ENCODE data around the gene GPR12.

DNA sequence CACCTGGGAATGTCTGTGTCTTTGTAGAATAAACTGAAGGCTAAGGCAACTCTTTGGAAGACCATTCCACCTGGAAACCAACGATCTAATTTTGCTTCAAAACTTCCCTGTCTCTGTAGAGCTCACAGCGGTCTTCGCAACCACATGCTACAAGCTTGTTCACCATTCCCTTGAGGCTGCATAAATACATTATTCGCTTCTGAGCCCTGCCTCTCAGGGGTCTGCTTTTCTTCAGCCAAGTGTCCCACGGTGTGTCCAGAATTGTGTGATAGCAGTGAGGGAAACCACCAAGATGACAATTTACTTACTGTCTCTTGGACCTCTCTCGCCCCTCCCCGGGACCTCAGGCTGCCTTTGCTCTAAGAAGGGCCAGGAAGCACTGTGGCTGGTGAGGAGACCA, 51.1 kb downstream of the GPR12 start:
- TF ChIP-seq, protein P1, sequence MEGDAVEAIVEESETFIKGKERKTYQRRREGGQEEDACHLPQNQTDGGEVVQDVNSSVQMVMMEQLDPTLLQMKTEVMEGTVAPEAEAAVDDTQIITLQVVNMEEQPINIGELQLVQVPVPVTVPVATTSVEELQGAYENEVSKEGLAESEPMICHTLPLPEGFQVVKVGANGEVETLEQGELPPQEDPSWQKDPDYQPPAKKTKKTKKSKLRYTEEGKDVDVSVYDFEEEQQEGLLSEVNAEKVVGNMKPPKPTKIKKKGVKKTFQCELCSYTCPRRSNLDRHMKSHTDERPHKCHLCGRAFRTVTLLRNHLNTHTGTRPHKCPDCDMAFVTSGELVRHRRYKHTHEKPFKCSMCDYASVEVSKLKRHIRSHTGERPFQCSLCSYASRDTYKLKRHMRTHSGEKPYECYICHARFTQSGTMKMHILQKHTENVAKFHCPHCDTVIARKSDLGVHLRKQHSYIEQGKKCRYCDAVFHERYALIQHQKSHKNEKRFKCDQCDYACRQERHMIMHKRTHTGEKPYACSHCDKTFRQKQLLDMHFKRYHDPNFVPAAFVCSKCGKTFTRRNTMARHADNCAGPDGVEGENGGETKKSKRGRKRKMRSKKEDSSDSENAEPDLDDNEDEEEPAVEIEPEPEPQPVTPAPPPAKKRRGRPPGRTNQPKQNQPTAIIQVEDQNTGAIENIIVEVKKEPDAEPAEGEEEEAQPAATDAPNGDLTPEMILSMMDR (optimal IDR thresholded peaks at IDR 0.05 in 1 of 3, IDR thresholded peaks at IDR 0.05 in 1 of 3, conservative IDR thresholded peaks at IDR 0.05 in 1 of 3; ENCODE audit: extremely low read depth in 1 of 3, insufficient read depth in 2 of 3, low read length in 3 of 3) = no peak
- no peak for TF ChIP-seq EZH2 (IDR thresholded peaks at IDR 0.05; ENCODE audit: low read length)

Measured in keratinocyte (primary cell).